GM23338 (cell line): ENCODE results near the gene DLG5.

Experiments used
- EZH2 ChIP-seq: fragments of 200-600 bp; sonication (generic); IDR thresholded peaks from one replicate; pipeline ENCODE4 v1.8.0; 2017; ENCODE audit warnings: antibody characterized with exemption, mild to moderate bottlenecking, low read depth; ENCODE audit not compliant: unreplicated experiment
- POLR2AphosphoS5 ChIP-seq: IDR thresholded peaks from 2 replicates; pipeline ENCODE4 v1.6.1; 2016; ENCODE audit warnings: antibody characterized with exemption, low read depth
- TF ChIP-seq, protein P1 (sequence below), 2 experiments: fragments of 200-600 bp in 1 of 2; sonication (generic) in 1 of 2; conservative IDR thresholded peaks; 2 replicates each; pipeline versions ENCODE4 v1.5.1 to v1.6.1; 2016 to 2017; ENCODE audit warnings: antibody characterized with exemption in 2 of 2, low read depth in 2 of 2, mild to moderate bottlenecking in 2 of 2, moderate library complexity in 1 of 2
- TF ChIP-seq, protein P2 (sequence below): IDR thresholded peaks from one replicate; pipeline ENCODE4 v1.6.1; 2018; ENCODE audit warnings: antibody characterized with exemption; ENCODE audit not compliant: unreplicated experiment
- TF ChIP-seq, protein P3 (sequence below): IDR thresholded peaks from 2 replicates; pipeline ENCODE4 v1.6.1; 2016; ENCODE audit warnings: antibody characterized with exemption

DNA sequence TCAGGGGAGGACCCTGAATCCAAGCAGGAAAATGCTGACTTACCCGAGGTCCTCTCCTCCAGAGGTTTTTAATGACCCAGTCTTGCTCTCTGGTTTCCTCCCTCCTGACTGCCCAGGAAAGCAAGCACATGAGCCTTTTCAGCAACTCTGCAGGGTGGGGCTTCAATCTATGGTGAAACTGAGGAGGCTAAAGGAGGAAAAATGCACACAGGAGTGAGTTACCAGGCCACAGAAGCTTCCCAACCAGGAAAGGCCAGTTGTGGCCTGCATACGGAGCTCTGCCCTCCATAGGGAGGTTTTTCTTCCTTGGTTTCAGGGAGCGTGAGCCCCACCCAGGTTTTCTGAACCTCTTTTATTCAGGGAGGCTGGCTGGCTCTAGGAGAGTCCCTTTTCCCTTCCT, 14.1 kb upstream of the DLG5 start:
- TF ChIP-seq EZH2 = no peak
- TF ChIP-seq, protein P1, sequence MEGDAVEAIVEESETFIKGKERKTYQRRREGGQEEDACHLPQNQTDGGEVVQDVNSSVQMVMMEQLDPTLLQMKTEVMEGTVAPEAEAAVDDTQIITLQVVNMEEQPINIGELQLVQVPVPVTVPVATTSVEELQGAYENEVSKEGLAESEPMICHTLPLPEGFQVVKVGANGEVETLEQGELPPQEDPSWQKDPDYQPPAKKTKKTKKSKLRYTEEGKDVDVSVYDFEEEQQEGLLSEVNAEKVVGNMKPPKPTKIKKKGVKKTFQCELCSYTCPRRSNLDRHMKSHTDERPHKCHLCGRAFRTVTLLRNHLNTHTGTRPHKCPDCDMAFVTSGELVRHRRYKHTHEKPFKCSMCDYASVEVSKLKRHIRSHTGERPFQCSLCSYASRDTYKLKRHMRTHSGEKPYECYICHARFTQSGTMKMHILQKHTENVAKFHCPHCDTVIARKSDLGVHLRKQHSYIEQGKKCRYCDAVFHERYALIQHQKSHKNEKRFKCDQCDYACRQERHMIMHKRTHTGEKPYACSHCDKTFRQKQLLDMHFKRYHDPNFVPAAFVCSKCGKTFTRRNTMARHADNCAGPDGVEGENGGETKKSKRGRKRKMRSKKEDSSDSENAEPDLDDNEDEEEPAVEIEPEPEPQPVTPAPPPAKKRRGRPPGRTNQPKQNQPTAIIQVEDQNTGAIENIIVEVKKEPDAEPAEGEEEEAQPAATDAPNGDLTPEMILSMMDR (conservative IDR thresholded peaks at IDR 0.05; ENCODE audit: low read depth in 2 of 2) = no peak
- TF ChIP-seq, protein P2, sequence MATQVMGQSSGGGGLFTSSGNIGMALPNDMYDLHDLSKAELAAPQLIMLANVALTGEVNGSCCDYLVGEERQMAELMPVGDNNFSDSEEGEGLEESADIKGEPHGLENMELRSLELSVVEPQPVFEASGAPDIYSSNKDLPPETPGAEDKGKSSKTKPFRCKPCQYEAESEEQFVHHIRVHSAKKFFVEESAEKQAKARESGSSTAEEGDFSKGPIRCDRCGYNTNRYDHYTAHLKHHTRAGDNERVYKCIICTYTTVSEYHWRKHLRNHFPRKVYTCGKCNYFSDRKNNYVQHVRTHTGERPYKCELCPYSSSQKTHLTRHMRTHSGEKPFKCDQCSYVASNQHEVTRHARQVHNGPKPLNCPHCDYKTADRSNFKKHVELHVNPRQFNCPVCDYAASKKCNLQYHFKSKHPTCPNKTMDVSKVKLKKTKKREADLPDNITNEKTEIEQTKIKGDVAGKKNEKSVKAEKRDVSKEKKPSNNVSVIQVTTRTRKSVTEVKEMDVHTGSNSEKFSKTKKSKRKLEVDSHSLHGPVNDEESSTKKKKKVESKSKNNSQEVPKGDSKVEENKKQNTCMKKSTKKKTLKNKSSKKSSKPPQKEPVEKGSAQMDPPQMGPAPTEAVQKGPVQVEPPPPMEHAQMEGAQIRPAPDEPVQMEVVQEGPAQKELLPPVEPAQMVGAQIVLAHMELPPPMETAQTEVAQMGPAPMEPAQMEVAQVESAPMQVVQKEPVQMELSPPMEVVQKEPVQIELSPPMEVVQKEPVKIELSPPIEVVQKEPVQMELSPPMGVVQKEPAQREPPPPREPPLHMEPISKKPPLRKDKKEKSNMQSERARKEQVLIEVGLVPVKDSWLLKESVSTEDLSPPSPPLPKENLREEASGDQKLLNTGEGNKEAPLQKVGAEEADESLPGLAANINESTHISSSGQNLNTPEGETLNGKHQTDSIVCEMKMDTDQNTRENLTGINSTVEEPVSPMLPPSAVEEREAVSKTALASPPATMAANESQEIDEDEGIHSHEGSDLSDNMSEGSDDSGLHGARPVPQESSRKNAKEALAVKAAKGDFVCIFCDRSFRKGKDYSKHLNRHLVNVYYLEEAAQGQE = no peak
- TF ChIP-seq POLR2AphosphoS5 = no peak
- TF ChIP-seq, protein P3, sequence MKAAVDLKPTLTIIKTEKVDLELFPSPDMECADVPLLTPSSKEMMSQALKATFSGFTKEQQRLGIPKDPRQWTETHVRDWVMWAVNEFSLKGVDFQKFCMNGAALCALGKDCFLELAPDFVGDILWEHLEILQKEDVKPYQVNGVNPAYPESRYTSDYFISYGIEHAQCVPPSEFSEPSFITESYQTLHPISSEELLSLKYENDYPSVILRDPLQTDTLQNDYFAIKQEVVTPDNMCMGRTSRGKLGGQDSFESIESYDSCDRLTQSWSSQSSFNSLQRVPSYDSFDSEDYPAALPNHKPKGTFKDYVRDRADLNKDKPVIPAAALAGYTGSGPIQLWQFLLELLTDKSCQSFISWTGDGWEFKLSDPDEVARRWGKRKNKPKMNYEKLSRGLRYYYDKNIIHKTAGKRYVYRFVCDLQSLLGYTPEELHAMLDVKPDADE = no peak
